K562 treated with DMSO at 1 percent for 24 hours (cell line): ENCODE data around the gene LAMC2. TPM values are rescaled to one million over a fixed set of nuclear protein-coding genes. Genes with fewer than 3 reads are reported as not detected.

Experiments
- total RNA-seq: library from RNA; unstranded; fragments of 300-600 nt; gene quantifications from 2 replicates; pipeline ENCODE4 v1.2.3, GENCODE V29; 2022; ENCODE audit warnings: low read depth; ENCODE audit not compliant: insufficient read depth

LAMC2 gene
- total RNA-seq: not detected in 2 replicates

DNA sequence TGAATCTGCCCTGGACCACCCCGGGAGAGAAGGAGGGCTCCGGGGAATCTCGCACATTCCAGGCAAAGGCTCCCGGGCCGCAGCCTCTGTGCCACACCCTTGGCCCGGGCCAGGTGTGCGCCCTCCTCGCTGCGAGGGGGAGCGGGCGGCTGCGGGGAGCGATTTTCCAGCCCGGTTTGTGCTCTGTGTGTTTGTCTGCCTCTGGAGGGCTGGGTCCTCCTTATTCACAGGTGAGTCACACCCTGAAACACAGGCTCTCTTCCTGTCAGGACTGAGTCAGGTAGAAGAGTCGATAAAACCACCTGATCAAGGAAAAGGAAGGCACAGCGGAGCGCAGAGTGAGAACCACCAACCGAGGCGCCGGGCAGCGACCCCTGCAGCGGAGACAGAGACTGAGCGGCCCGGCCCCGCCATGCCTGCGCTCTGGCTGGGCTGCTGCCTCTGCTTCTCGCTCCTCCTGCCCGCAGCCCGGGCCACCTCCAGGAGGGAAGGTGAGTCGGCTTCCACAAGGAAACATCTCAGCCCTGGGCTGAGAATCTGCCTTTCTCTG, at the start of gene LAMC2:
LAMC2 (plus strand) TSS at position 324 of the 550 bp plus-strand sequence; CDS start at position 413, 89 bp downstream.

Other genes with a start within 250 kb of the LAMC2 start
- not detected in 2 replicates for gene SHCBP1L, start 233.1 kb upstream of the LAMC2 start, total RNA-seq
- 0.16 and 0.22 TPM in 2 replicates for gene LAMC1, start 162.8 kb upstream of the LAMC2 start, total RNA-seq
- not detected in 2 replicates for gene NMNAT2, start 232.1 kb downstream of the LAMC2 start, total RNA-seq